Activated CD4-positive, alpha-beta T cell treated with anti-CD3 and anti-CD28 coated beads, Interleukin-2, amount 50 U/mL, for 1 hour (primary cell): ENCODE data around the gene SPACDR.

Source experiments
- DNase-seq: peaks from one replicate; pipeline ENCODE4 v3.0.0-alpha.2; 2020

Gene SPACDR

GRCh38 chr7:100407285-100408180 lies 56.5 kb downstream of the SPACDR start:
- peak; percentile 21 for DNase-seq

GRCh38 chr7:100406767-100407166 lies 57.3 kb downstream of the SPACDR start:
- DNase-seq = no peak
